CD14-positive monocyte (primary cell): ENCODE results near the gene SLC37A3. TPM values are rescaled to one million over a fixed set of nuclear protein-coding genes. Genes with fewer than 3 reads are reported as not detected.
A peak's percentile ranks its signal among the peaks of the same experiment; 100 is the strongest.

Source experiments
- DNase-seq, 3 donors: peaks; one replicate each; pipeline ENCODE4 v3.0.0-alpha.2; 2011 to 2022
- H2AFZ ChIP-seq: 2 replicates; pipeline ENCODE4 v1.6.0; 2012; ENCODE audit warnings: mild to moderate bottlenecking, low read depth, low read length, inconsistent platforms; ENCODE audit not compliant: insufficient read depth, poor library complexity, severe bottlenecking
- H3K27ac ChIP-seq, 2 donors: 1 replicate in 1 of 2; 2 replicates in 1 of 2; pipeline ENCODE4 v1.5.1; 2012 to 2013; ENCODE audit warnings: low read length in 2 of 2, control low read depth in 1 of 2, inconsistent platforms in 1 of 2, low read depth in 1 of 2, mild to moderate bottlenecking in 1 of 2
- H3K27me3 ChIP-seq, 2 donors: one replicate each; pipeline versions ENCODE4 v1.6.0 to v1.6.1; 2011 to 2013; ENCODE audit warnings: low read length in 2 of 2; ENCODE audit not compliant: control insufficient read depth in 2 of 2, insufficient read depth in 2 of 2
- H3K36me3 ChIP-seq, 2 donors: replicated peaks in 1 of 2; 1 replicate in 1 of 2; 2 replicates in 1 of 2; pipeline versions ENCODE4 v1.5.1 to v1.6.1; 2012 to 2013; ENCODE audit warnings: low read length in 2 of 2, control low read depth in 1 of 2, inconsistent platforms in 1 of 2, mild to moderate bottlenecking in 1 of 2; ENCODE audit not compliant: insufficient read depth in 2 of 2, control insufficient read depth in 1 of 2
- H3K4me1 ChIP-seq, 2 donors: 1 replicate in 1 of 2; 2 replicates in 1 of 2; pipeline versions ENCODE4 v1.5.1 to v1.6.1; 2012 to 2013; ENCODE audit warnings: low read length in 2 of 2, control low read depth in 1 of 2, inconsistent platforms in 1 of 2, mild to moderate bottlenecking in 1 of 2, moderate library complexity in 1 of 2; ENCODE audit not compliant: insufficient read depth in 2 of 2, control insufficient read depth in 1 of 2
- H3K4me2 ChIP-seq: replicated peaks from 2 replicates; pipeline ENCODE3; 2012; ENCODE audit warnings: low read length, moderate library complexity, mild to moderate bottlenecking; ENCODE audit not compliant: poor library complexity, severe bottlenecking; ENCODE audit errors: extremely low read depth
- H3K4me3 ChIP-seq, 3 experiments: fragments of 200-600 bp in 1 of 3; sonication (generic) in 1 of 3; replicated peaks in 1 of 3; 1 replicate in 2 of 3; 2 replicates in 1 of 3; pipeline ENCODE4 v1.5.1; 2011 to 2013; ENCODE audit warnings: low read length in 3 of 3, mild to moderate bottlenecking in 3 of 3, control low read depth in 2 of 3, low read depth in 2 of 3, inconsistent platforms in 1 of 3, moderate library complexity in 1 of 3
- H3K79me2 ChIP-seq: 2 replicates; pipeline ENCODE4 v1.6.0; 2012; ENCODE audit warnings: mild to moderate bottlenecking, control low read depth, inconsistent platforms, low read length, moderate library complexity; ENCODE audit not compliant: insufficient read depth
- H3K9ac ChIP-seq: 2 replicates; pipeline ENCODE4 v1.6.0; 2017; ENCODE audit warnings: low read length, mild to moderate bottlenecking; ENCODE audit not compliant: insufficient read depth, poor library complexity, severe bottlenecking
- H3K9me3 ChIP-seq, 2 donors: replicated peaks in 1 of 2; 1 replicate in 1 of 2; 2 replicates in 1 of 2; pipeline versions ENCODE4 v1.5.1 to v1.6.1; 2012 to 2013; ENCODE audit warnings: low read length in 2 of 2, control low read depth in 1 of 2; ENCODE audit not compliant: control insufficient read depth in 1 of 2, insufficient read depth in 1 of 2
- H4K20me1 ChIP-seq: 2 replicates; pipeline ENCODE4 v1.6.0; 2012; ENCODE audit warnings: mild to moderate bottlenecking, low read length, control low read depth, moderate library complexity; ENCODE audit not compliant: insufficient read depth
- H3K27ac Mint-ChIP-seq, 7 donors: one replicate each; pipeline ENCODE4 v1.8.0; 2020; ENCODE audit warnings: mild to moderate bottlenecking in 7 of 7, mixed read lengths in 7 of 7, moderate library complexity in 6 of 7, inconsistent platforms in 2 of 7
- H3K27me3 Mint-ChIP-seq, 3 donors: one replicate each; pipeline ENCODE4 v1.8.0; 2021 to 2022; ENCODE audit warnings: low read depth in 3 of 3, mild to moderate bottlenecking in 3 of 3, mixed read lengths in 3 of 3, moderate library complexity in 3 of 3, inconsistent platforms in 1 of 3
- H3K36me3 Mint-ChIP-seq, 2 donors: one replicate each; pipeline ENCODE4 v1.8.0; 2020; ENCODE audit warnings: mixed read lengths in 2 of 2, inconsistent platforms in 1 of 2, mild to moderate bottlenecking in 1 of 2
- H3K4me1 Mint-ChIP-seq: one replicate; pipeline ENCODE4 v1.8.0; 2020; ENCODE audit warnings: mild to moderate bottlenecking, mixed read lengths
- H3K4me3 Mint-ChIP-seq, 2 donors: one replicate each; pipeline ENCODE4 v1.8.0; 2020; ENCODE audit warnings: mild to moderate bottlenecking in 2 of 2, mixed read lengths in 2 of 2, moderate library complexity in 1 of 2
- H3K9me3 Mint-ChIP-seq, 7 donors: one replicate each; pipeline ENCODE4 v1.8.0; 2020 to 2022; ENCODE audit warnings: mixed read lengths in 7 of 7, mild to moderate bottlenecking in 6 of 7, moderate library complexity in 6 of 7, inconsistent platforms in 2 of 7
- WGBS: methylation state at CpG from one replicate; pipeline ENCODE4 v1.1.5; 2013; ENCODE audit warnings: missing lambda C conversion rate; ENCODE audit not compliant: insufficient coverage; 5-methylcytosine and 5-hydroxymethylcytosine counted together
- intact Hi-C, 2 donors: fragments of 100-400 bp; cut with micrococcal nuclease; formaldehyde crosslinking; loops; one replicate each; pipeline versions ENCODE4 v1.15.0 to v1.15.1; 2023
- polyA plus RNA-seq, 3 donors: library from polyadenylated mRNA; depleted of rRNA in 1 of 3; unstranded in 2 of 3; stranded (reverse) in 1 of 3; fragments of 300-500 nt in 2 of 3; fragments of >200 nt in 1 of 3; fragmentation: Illumina TruSeq in 2 of 3; gene quantifications; 1 replicate in 2 of 3; 2 replicates in 1 of 3; pipeline ENCODE4 v1.2.3, GENCODE V29; 2012 to 2021
- TF ChIP-seq, protein P1 (sequence below): fragments of 200-600 bp; IDR thresholded peaks from one replicate; pipeline ENCODE4 v1.8.0; 2022; ENCODE audit warnings: antibody characterized with exemption, mild to moderate bottlenecking

SLC37A3 gene
- polyA plus RNA-seq, 3 donors = 3.1 to 26.1 (median 5.2) TPM

GRCh38 chr7:140314573-140315480, 83.5 kb downstream of the SLC37A3 start:
- Histone ChIP-seq H3K9me3 (no peaks in the 10 kb centered on the region), H3K27ac (peak overlapping the region; percentile 92 to 95), H3K4me2 (peak overlapping the region; percentile 75), H3K79me2 (peaks cover 17% of the 10 kb centered on the region), H3K27me3 (no peaks in the 10 kb centered on the region), H3K36me3 (no peaks in the 10 kb centered on the region), H3K9ac (peak overlapping the region; percentile 74), H4K20me1 (no peaks in the 10 kb centered on the region), H3K4me1 (peaks cover 92 to 100% of the 10 kb centered on the region in 2 donors), H2AFZ (peak overlapping the region; percentile 40), H3K4me3 (peak overlapping the region in 2 of 3 experiments; percentile 16 to 65)
- H3K9me3 Mint-ChIP-seq = peaks cover 0 to 8% (median 5%) of the 10 kb centered on the region in 7 donors
- peaks cover 5 to 8% of the 10 kb centered on the region in 2 donors for H3K36me3 Mint-ChIP-seq
- H3K27ac Mint-ChIP-seq = peak overlapping the region; percentile 94 to 97 (median 96)
- intact Hi-C loops = loop anchor here (5.0 kb wide), 3 partner anchors 63 to 138 kb away; partner anchors contain the start of gene KDM7A (in 1 of the 2)
- H3K4me3 Mint-ChIP-seq = peak overlapping the region; percentile 56 to 88
- H3K4me1 Mint-ChIP-seq = peaks cover 94% of the 10 kb centered on the region
- DNase-seq = peak; percentile 23 to 52 (median 36)
- TF ChIP-seq, protein P1, sequence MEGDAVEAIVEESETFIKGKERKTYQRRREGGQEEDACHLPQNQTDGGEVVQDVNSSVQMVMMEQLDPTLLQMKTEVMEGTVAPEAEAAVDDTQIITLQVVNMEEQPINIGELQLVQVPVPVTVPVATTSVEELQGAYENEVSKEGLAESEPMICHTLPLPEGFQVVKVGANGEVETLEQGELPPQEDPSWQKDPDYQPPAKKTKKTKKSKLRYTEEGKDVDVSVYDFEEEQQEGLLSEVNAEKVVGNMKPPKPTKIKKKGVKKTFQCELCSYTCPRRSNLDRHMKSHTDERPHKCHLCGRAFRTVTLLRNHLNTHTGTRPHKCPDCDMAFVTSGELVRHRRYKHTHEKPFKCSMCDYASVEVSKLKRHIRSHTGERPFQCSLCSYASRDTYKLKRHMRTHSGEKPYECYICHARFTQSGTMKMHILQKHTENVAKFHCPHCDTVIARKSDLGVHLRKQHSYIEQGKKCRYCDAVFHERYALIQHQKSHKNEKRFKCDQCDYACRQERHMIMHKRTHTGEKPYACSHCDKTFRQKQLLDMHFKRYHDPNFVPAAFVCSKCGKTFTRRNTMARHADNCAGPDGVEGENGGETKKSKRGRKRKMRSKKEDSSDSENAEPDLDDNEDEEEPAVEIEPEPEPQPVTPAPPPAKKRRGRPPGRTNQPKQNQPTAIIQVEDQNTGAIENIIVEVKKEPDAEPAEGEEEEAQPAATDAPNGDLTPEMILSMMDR = no peak
- 72% methylated on average over 8 of the region's 21 CpGs for WGBS
- H3K27me3 Mint-ChIP-seq = peaks cover 0 to 6% (median 0%) of the 10 kb centered on the region in 3 donors

- intact Hi-C loops = loop anchor here in 1 of 2 donors (5.0 kb wide), 1 partner anchor 80 kb away; no protein-coding TSS in a partner anchor
- peaks cover 0 to 8% (median 5%) of the 10 kb centered on the region in 7 donors for H3K9me3 Mint-ChIP-seq
- H3K4me3 Mint-ChIP-seq = peak overlapping the region in 1 of 2 donors; percentile 13
Measured at GRCh38 chr7:140312141-140312846, 86.0 kb downstream of the SLC37A3 start.

More at GRCh38 chr7:140312141-140312846, 86.0 kb downstream of the SLC37A3 start:
- H4K20me1 ChIP-seq = no peaks in the 10 kb centered on the region
- no peaks in the 10 kb centered on the region for H3K27me3 ChIP-seq
- no peaks in the 10 kb centered on the region for H3K36me3 ChIP-seq
- Mint-ChIP-seq H3K27ac (peak overlapping the region; percentile 88 to 97 (median 95)), H3K27me3 (peaks cover 0 to 4% (median 1%) of the 10 kb centered on the region in 3 donors), H3K36me3 (peaks cover 3 to 4% of the 10 kb centered on the region in 2 donors), H3K4me1 (peaks cover 85% of the 10 kb centered on the region)
- H3K9me3 ChIP-seq = no peaks in the 10 kb centered on the region
- H3K4me2 ChIP-seq = peak overlapping the region; percentile 15
- peak overlapping the region in 1 of 3 experiments; percentile 24 for H3K4me3 ChIP-seq
- H3K79me2 ChIP-seq = peaks cover 17% of the 10 kb centered on the region
- H3K9ac ChIP-seq = no peak overlapping the region
- peak; percentile 34 to 80 (median 78) for DNase-seq
- TF ChIP-seq, protein P1 = no peak
- H2AFZ ChIP-seq = no peak overlapping the region
- no CpG with 5 or more reads among the region's 2 CpGs for WGBS
- peak overlapping the region; percentile 68 to 95 for H3K27ac ChIP-seq
- peaks cover 76 to 85% of the 10 kb centered on the region in 2 donors for H3K4me1 ChIP-seq
